Neuronal stem cell (in vitro differentiated cells): ENCODE results near the gene PGLYRP3.

Source experiments
- DNase-seq: peaks from one replicate; pipeline ENCODE4 v3.0.0-alpha.2; 2013; ENCODE audit warnings: low spot score
- H2AFZ ChIP-seq: one replicate; pipeline ENCODE4 v1.6.1; 2013; ENCODE audit warnings: mild to moderate bottlenecking, low read length, inconsistent platforms
- H2AK5ac ChIP-seq: 2 replicates; pipeline ENCODE4 v1.6.1; 2013; ENCODE audit warnings: low read depth, mild to moderate bottlenecking, inconsistent platforms, low read length, moderate library complexity, mixed read lengths
- H2BK120ac ChIP-seq: 2 replicates; pipeline ENCODE4 v1.6.1; 2013; ENCODE audit warnings: low read depth, mild to moderate bottlenecking, inconsistent platforms, low read length, moderate library complexity, mixed read lengths
- H2BK12ac ChIP-seq: one replicate; pipeline ENCODE4 v1.6.1; 2013; ENCODE audit warnings: low read length, inconsistent platforms
- H2BK15ac ChIP-seq: 2 replicates; pipeline ENCODE4 v1.6.1; 2013; ENCODE audit warnings: mild to moderate bottlenecking, low read length, inconsistent platforms, mixed read lengths
- H2BK5ac ChIP-seq: one replicate; pipeline ENCODE4 v1.6.1; 2013; ENCODE audit warnings: inconsistent platforms, mild to moderate bottlenecking, low read length, moderate library complexity
- H3K14ac ChIP-seq: one replicate; pipeline ENCODE4 v1.6.1; 2013; ENCODE audit warnings: low read length, inconsistent platforms
- H3K18ac ChIP-seq: 2 replicates; pipeline ENCODE4 v1.6.1; 2013; ENCODE audit warnings: low read length, inconsistent platforms
- H3K23ac ChIP-seq: 2 replicates; pipeline ENCODE4 v1.6.1; 2013; ENCODE audit warnings: low read depth, mild to moderate bottlenecking, mixed read lengths, low read length, inconsistent platforms; ENCODE audit not compliant: poor library complexity
- H3K27ac ChIP-seq: replicated peaks from 3 replicates; pipeline ENCODE4 v1.5.1; 2013; ENCODE audit warnings: low read length, inconsistent platforms
- H3K27me3 ChIP-seq, 3 experiments: 2 replicates each; pipeline ENCODE4 v1.6.1; 2013; ENCODE audit warnings: low read length in 3 of 3, mild to moderate bottlenecking in 2 of 3, inconsistent platforms in 1 of 3, low read depth in 1 of 3, mixed read lengths in 1 of 3, moderate library complexity in 1 of 3; ENCODE audit not compliant: control insufficient read depth in 3 of 3, insufficient read depth in 3 of 3
- H3K36me3 ChIP-seq, 2 donors: replicated peaks in 1 of 2; 2 replicates each; pipeline ENCODE4 v1.6.1; 2013; ENCODE audit warnings: low read length in 2 of 2; ENCODE audit not compliant: control insufficient read depth in 2 of 2, insufficient read depth in 2 of 2
- H3K4ac ChIP-seq: 2 replicates; pipeline ENCODE4 v1.6.1; 2013; ENCODE audit warnings: inconsistent platforms, mild to moderate bottlenecking, low read length, moderate library complexity
- H3K4me1 ChIP-seq, 2 donors: 1 replicate in 1 of 2; 2 replicates in 1 of 2; pipeline ENCODE4 v1.6.1; 2013; ENCODE audit warnings: low read length in 2 of 2, low read depth in 1 of 2; ENCODE audit not compliant: control insufficient read depth in 2 of 2, insufficient read depth in 1 of 2
- H3K4me2 ChIP-seq: one replicate; pipeline ENCODE4 v1.6.1; 2013; ENCODE audit warnings: mild to moderate bottlenecking, low read length, inconsistent platforms; ENCODE audit not compliant: insufficient read depth, poor library complexity, severe bottlenecking
- H3K4me3 ChIP-seq, 2 donors: 2 replicates each; pipeline ENCODE4 v1.5.1; 2013; ENCODE audit warnings: low read length in 2 of 2, mild to moderate bottlenecking in 2 of 2, inconsistent platforms in 1 of 2, moderate library complexity in 1 of 2
- H3K79me1 ChIP-seq: one replicate; pipeline ENCODE4 v1.6.1; 2013; ENCODE audit warnings: low read depth, mild to moderate bottlenecking, inconsistent platforms, low read length, moderate library complexity
- H3K9ac ChIP-seq: one replicate; pipeline ENCODE4 v1.6.1; 2013; ENCODE audit warnings: mild to moderate bottlenecking, low read depth, low read length, inconsistent platforms; ENCODE audit not compliant: poor library complexity
- H3K9me3 ChIP-seq, 2 donors: replicated peaks in 1 of 2; 2 replicates each; pipeline versions ENCODE3 to v1.6.1; 2013; ENCODE audit warnings: low read length in 2 of 2, mild to moderate bottlenecking in 2 of 2, inconsistent platforms in 1 of 2, low read depth in 1 of 2, mixed read lengths in 1 of 2, moderate library complexity in 1 of 2; ENCODE audit not compliant: control insufficient read depth in 2 of 2, insufficient read depth in 1 of 2
- H4K8ac ChIP-seq: one replicate; pipeline ENCODE4 v1.6.1; 2013; ENCODE audit warnings: low read depth, mild to moderate bottlenecking, inconsistent platforms, low read length, moderate library complexity
- H4K91ac ChIP-seq: one replicate; pipeline ENCODE4 v1.6.1; 2013; ENCODE audit warnings: low read length, low read depth, mild to moderate bottlenecking, inconsistent platforms; ENCODE audit not compliant: poor library complexity
- WGBS, 2 donors: extraction: QIAGEN DNeasy Blood & Tissue Kit; methylation state at CpG; one replicate each; pipeline ENCODE4 v1.1.7; 2013; ENCODE audit warnings: missing lambda C conversion rate in 2 of 2, mixed read lengths in 1 of 2; ENCODE audit not compliant: insufficient read length in 2 of 2, insufficient replicate concordance in 1 of 2; ENCODE audit errors: extremely low coverage in 2 of 2; 5-methylcytosine and 5-hydroxymethylcytosine counted together

PGLYRP3 gene

DNA sequence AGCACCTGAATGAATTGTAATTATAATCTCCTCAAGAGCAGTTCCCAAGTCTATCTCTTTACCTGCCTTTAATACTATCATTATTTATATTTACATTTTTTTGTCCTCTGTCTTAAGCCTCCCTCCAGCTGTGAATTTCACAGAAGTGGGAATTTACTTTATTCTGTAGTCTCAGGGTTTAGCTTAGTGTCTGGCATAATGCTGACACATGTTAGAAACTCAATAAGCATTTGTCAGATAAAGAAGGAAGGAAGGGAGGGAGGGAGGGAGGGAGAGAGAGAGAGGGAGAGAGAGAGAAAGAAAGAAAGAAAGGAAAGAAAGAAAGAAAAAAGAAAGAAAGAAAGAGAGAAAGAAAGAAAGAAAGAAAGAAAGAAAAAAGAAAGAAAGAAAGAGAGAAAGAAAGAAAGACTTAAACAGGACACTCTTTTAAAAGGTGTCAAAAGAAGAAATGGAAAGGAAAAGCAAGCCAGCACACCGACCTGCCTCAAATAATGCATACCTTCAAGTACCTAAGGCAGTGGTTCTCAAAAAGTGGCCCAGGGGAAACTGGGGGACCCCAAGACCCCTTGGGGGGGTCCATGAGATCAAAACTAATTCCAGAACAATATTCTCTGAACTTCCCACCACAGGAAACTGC, 37.7 kb upstream of the PGLYRP3 start:
- no peak overlapping the region for H3K4me2 ChIP-seq
- no peak overlapping the region for H2BK12ac ChIP-seq
- H3K14ac ChIP-seq = no peak overlapping the region
- no peak overlapping the region for H3K9ac ChIP-seq
- H2AFZ ChIP-seq = no peak overlapping the region
- no peak overlapping the region for H4K8ac ChIP-seq
- no peak overlapping the region for H2AK5ac ChIP-seq
- H3K27me3 ChIP-seq = peaks cover 0 to 4% (median 0%) of the 10 kb centered on the region in 3 experiments
- H4K91ac ChIP-seq = no peak overlapping the region
- H3K23ac ChIP-seq = no peak overlapping the region
- no peak overlapping the region for H2BK5ac ChIP-seq
- H3K36me3 ChIP-seq = no peaks in the 10 kb centered on the region
- no peaks in the 10 kb centered on the region for H3K4me1 ChIP-seq
- H3K9me3 ChIP-seq = no peaks in the 10 kb centered on the region
- H3K27ac ChIP-seq = no peak overlapping the region
- no peak overlapping the region for H2BK15ac ChIP-seq
- no CpG with 5 or more reads among the region's 1 CpG for WGBS, 2 donors
- DNase-seq = no peak
- no peak overlapping the region for H3K4ac ChIP-seq
- H3K4me3 ChIP-seq = no peak overlapping the region
- no peak overlapping the region for H2BK120ac ChIP-seq
- no peak overlapping the region for H3K18ac ChIP-seq
- H3K79me1 ChIP-seq = no peaks in the 10 kb centered on the region

- Histone ChIP-seq H2BK15ac (no peak overlapping the region), H3K9ac (no peak overlapping the region), H2BK12ac (no peak overlapping the region), H2AFZ (no peak overlapping the region), H3K14ac (no peak overlapping the region), H3K18ac (no peak overlapping the region), H3K27ac (no peak overlapping the region), H3K4me1 (no peaks in the 10 kb centered on the region), H3K23ac (no peak overlapping the region), H3K27me3 (peaks cover 0 to 4% (median 0%) of the 10 kb centered on the region in 3 experiments), H3K79me1 (no peaks in the 10 kb centered on the region), H3K4me3 (no peak overlapping the region), H4K91ac (no peak overlapping the region), H3K36me3 (no peaks in the 10 kb centered on the region), H2BK5ac (no peak overlapping the region), H2AK5ac (no peak overlapping the region), H3K9me3 (no peaks in the 10 kb centered on the region), H4K8ac (no peak overlapping the region), H3K4ac (no peak overlapping the region), H3K4me2 (no peak overlapping the region), H2BK120ac (no peak overlapping the region)
- WGBS, 2 donors = no CpG with 5 or more reads among the region's 17 CpGs
- DNase-seq = no peak
Measured at GRCh38 chr1:153349363-153350320, 36.9 kb upstream of the PGLYRP3 start.

- no peak within 1 kb of the TSS for H4K91ac ChIP-seq
- no peak within 1 kb of the TSS for H3K14ac ChIP-seq
- H3K23ac ChIP-seq = no peak within 1 kb of the TSS
- H3K4ac ChIP-seq = no peak within 1 kb of the TSS
- no peaks in the 10 kb centered on the region for H3K9me3 ChIP-seq
- peaks cover 0 to 2% of the 10 kb centered on the region in 2 donors for H3K4me1 ChIP-seq
- DNase-seq = no peak
- H3K27ac ChIP-seq = no peak within 1 kb of the TSS
- no peaks in the 10 kb centered on the region for H3K79me1 ChIP-seq
- H3K27me3 ChIP-seq = peaks cover 0 to 4% (median 0%) of the 10 kb centered on the region in 3 experiments
- H3K18ac ChIP-seq = no peak within 1 kb of the TSS
- no peak within 1 kb of the TSS for H3K9ac ChIP-seq
- no peak within 1 kb of the TSS for H3K4me3 ChIP-seq
- no peak within 1 kb of the TSS for H3K4me2 ChIP-seq
- no peak within 1 kb of the TSS for H2AFZ ChIP-seq
- no peak within 1 kb of the TSS for H2BK5ac ChIP-seq
- no peaks in the 10 kb centered on the region for H3K36me3 ChIP-seq
- no peak within 1 kb of the TSS for H2AK5ac ChIP-seq
- no peak within 1 kb of the TSS for H2BK120ac ChIP-seq
- WGBS, 2 donors = no CpG with 5 or more reads among the region's 10 CpGs
- H2BK15ac ChIP-seq = no peak within 1 kb of the TSS
- H2BK12ac ChIP-seq = no peak within 1 kb of the TSS
- no peak within 1 kb of the TSS for H4K8ac ChIP-seq
Measured at GRCh38 chr1:153348511-153349362, 36.0 kb upstream of the PGLYRP3 start, which contains the start of gene PGLYRP4. TSS of gene PGLYRP4 (minus strand) at chr1:153348841. CDS start at chr1:153347932, 909 bp downstream.
